Erythroblast (primary cell): ENCODE data around the gene MAP3K4.

ENCODE experiments used
- GATA1 ChIP-seq: IDR thresholded peaks from 2 replicates; pipeline ENCODE4 v1.6.1; 2011; ENCODE audit warnings: low read depth, mild to moderate bottlenecking, control low read depth, low read length, moderate library complexity
- POLR2A ChIP-seq: IDR thresholded peaks from 2 replicates; pipeline ENCODE4 v1.6.1; 2011; ENCODE audit warnings: mild to moderate bottlenecking, low read length

- TF ChIP-seq POLR2A (no peak), GATA1 (no peak)
Observed at GRCh38 chr6:161011492-161012480, 20.2 kb downstream of the MAP3K4 start.
